ENCODE data around the gene MIAT. TPM values are rescaled to one million over a fixed set of nuclear protein-coding genes. Genes with fewer than 3 reads are reported as not detected.

MIAT gene
- total and polyA plus RNA-seq, 8 donors: under 0.01 to 29.8 (median 0.41) TPM

DNA sequence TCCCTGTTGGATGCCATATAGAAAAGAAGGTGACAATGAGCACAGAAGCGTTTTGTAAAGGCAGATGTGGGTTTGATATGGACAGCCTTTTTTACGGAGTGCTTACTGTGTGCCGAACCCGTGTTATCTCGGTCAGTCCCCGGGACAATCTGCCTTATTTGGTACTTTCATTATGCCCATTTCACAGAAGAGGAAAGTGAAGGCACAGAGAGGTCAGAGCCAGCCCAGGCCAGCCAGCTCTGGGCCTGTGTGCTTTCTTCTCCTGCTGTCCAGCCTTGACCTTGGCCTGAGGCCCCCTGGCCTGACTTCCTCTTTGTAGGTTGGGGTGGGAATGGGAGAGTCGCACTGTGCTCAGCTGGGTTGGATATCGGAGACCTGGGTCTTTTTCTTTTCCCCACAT lies 38.9 kb upstream of the MIAT start:
- DNase-seq: no peak
- Histone ChIP-seq H3K9me3 (no peaks in the 10 kb centered on the region), H3K36me3 (no peaks in the 10 kb centered on the region), H3K4me1 (peaks cover 0 to 5% (median 0%) of the 10 kb centered on the region in 4 donors), H3K27me3 (peaks cover 0 to 70% (median 0%) of the 10 kb centered on the region in 3 donors), H3K27ac (no peak overlapping the region), H3K4me3 (no peak overlapping the region)
- intact Hi-C loops (cut with DNase I; ENCODE audit: low total_unique reads): no loop called here
- 77 to 86% (median 82%) methylated on average over 8 of the region's 8 CpGs for whole genome bisulfite sequencing, 5 donors
- TF ChIP-seq, protein P1, sequence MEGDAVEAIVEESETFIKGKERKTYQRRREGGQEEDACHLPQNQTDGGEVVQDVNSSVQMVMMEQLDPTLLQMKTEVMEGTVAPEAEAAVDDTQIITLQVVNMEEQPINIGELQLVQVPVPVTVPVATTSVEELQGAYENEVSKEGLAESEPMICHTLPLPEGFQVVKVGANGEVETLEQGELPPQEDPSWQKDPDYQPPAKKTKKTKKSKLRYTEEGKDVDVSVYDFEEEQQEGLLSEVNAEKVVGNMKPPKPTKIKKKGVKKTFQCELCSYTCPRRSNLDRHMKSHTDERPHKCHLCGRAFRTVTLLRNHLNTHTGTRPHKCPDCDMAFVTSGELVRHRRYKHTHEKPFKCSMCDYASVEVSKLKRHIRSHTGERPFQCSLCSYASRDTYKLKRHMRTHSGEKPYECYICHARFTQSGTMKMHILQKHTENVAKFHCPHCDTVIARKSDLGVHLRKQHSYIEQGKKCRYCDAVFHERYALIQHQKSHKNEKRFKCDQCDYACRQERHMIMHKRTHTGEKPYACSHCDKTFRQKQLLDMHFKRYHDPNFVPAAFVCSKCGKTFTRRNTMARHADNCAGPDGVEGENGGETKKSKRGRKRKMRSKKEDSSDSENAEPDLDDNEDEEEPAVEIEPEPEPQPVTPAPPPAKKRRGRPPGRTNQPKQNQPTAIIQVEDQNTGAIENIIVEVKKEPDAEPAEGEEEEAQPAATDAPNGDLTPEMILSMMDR (IDR thresholded peaks at IDR 0.05): no peak
- TF ChIP-seq POLR2AphosphoS5 (IDR thresholded peaks at IDR 0.05) (no peak), POLR2A (IDR thresholded peaks at IDR 0.05) (no peak), EP300 (IDR thresholded peaks at IDR 0.05) (no peak)

DNA sequence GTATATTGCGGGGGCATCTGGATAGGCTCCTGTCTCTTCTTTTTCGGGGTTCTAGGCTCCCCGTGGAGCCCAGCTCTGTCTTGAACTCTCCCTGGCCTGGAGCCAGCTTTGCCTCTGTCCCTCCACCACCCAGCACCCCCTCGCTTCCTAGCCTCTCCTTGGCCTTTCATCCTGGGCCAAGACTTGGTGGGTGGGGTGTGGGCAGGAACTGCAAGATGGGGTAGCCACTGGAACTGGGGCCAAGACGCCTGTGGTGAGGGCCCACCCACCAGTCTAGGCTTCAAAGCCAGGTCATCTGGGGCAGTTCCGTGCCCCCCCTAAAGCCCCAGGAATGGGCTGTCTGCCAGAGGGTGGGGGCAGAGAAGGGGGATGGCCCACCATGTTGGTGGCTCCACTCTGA lies 37.9 kb upstream of the MIAT start:
- DNase-seq: no peak
- Histone ChIP-seq H3K9me3 (no peaks in the 10 kb centered on the region), H3K4me1 (peaks cover 0 to 5% (median 0%) of the 10 kb centered on the region in 4 donors), H3K4me3 (no peak overlapping the region), H3K36me3 (no peaks in the 10 kb centered on the region), H3K27ac (no peak overlapping the region), H3K27me3 (peaks cover 0 to 60% (median 0%) of the 10 kb centered on the region in 3 donors)
- TF ChIP-seq POLR2AphosphoS5 (IDR thresholded peaks at IDR 0.05): no peak
- 32 to 65% (median 54%) methylated on average over 3 to 6 of the region's 6 CpGs for WGBS, 5 donors
- intact Hi-C loops (cut with DNase I; ENCODE audit: low total_unique reads): no loop called here

DNA sequence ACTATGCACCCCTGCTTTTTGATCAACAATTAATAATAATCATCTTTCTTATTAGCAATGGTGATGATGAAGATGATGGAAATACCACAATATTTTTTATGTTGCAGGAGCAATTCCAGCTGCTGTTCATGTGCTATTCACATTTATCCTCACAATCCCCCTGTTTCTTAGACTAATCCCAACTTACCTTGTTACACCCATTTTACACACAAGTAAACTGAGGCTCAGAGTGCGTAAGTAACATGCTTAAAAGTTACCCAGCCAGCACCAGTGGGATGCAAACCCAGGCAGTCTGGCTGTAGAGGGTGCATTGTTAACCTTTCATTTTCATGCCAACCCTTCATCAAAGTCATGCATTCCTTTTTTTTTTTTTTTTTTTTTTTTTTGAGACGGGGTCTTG lies 37.2 kb upstream of the MIAT start:
- Histone ChIP-seq H3K4me3 (no peak overlapping the region), H3K4me1 (peaks cover 0 to 5% (median 0%) of the 10 kb centered on the region in 4 donors), H3K36me3 (no peaks in the 10 kb centered on the region), H3K27me3 (peaks cover 0 to 53% (median 0%) of the 10 kb centered on the region in 3 donors), H3K9me3 (no peaks in the 10 kb centered on the region), H3K27ac (no peak overlapping the region)
- WGBS, 5 donors: 75 to 94% (median 83%) methylated on average over 2 of the region's 2 CpGs
- no peak for TF ChIP-seq POLR2A (IDR thresholded peaks at IDR 0.05)
- TF ChIP-seq, protein P1 (IDR thresholded peaks at IDR 0.05): no peak
- TF ChIP-seq POLR2AphosphoS5 (IDR thresholded peaks at IDR 0.05): no peak
- no peak for TF ChIP-seq EP300 (IDR thresholded peaks at IDR 0.05)
- intact Hi-C loops (cut with DNase I; ENCODE audit: low total_unique reads): no loop called here
- no peak for DNase-seq

DNA sequence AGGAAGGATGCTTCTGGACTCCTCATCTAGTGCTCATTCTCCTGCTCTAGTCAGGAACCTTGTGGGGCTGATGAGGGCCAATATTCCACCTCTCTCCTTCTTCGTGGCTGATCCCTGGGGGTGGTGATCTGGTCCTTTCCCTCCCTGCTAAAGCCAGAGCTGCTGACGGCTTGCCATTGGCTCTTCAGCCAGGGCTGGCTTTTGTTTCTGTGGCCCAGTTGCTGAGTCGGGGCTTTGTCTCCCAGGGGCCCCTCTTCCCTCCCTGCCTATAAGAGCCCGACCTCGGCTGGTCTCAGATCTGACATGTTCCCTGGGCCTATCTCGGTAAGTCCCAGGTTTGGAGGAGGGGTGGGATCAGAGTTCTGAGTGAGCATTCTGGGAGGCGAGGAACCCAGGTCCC lies 35.7 kb upstream of the MIAT start, which contains the start of gene CRYBA4:
CRYBA4 (plus strand) TSS at position 301 of the 400 bp plus-strand sequence. CDS start 634 bp downstream, outside the sequence.
- Histone ChIP-seq H3K27ac (no peak within 1 kb of the TSS), H3K4me1 (peaks cover 0 to 5% (median 0%) of the 10 kb centered on the region in 4 donors), H3K36me3 (no peaks in the 10 kb centered on the region), H3K4me3 (no peak within 1 kb of the TSS), H3K27me3 (peaks cover 0 to 38% (median 0%) of the 10 kb centered on the region in 3 donors), H3K9me3 (no peaks in the 10 kb centered on the region)
- TF ChIP-seq POLR2A (IDR thresholded peaks at IDR 0.05): no peak
- TF ChIP-seq, protein P1 (IDR thresholded peaks at IDR 0.05): no peak
- TF ChIP-seq POLR2AphosphoS5 (IDR thresholded peaks at IDR 0.05): no peak
- no peak for TF ChIP-seq EP300 (IDR thresholded peaks at IDR 0.05)
- intact Hi-C loops (cut with DNase I; ENCODE audit: low total_unique reads): no loop called here
- no peak for DNase-seq
- 59 to 73% (median 61%) methylated on average over 7 of the region's 7 CpGs for WGBS, 5 donors

DNA sequence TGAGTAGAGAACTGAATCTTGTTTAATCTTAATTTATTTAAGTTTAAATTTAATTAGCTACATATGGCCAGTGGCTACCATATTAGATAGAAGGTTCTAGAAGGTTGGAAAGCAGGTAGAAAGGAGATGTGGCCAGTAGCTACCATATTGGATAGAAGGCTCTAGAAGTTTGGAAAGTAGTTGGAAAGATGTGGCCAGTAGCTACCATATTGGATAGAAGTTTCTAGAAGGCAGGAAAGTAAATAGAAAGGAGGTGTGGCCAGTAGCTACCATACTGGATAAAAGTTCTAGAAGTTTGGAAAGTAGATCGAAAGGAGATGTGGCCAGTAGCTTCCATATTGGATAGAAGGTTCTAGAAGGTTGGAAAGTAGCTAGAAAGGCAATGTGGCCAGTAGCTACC lies 33.4 kb upstream of the MIAT start:
- H3K4me1 ChIP-seq: no peaks in the 10 kb centered on the region
- H3K27ac ChIP-seq: no peak overlapping the region
- peaks cover 0 to 19% (median 0%) of the 10 kb centered on the region in 3 donors for H3K27me3 ChIP-seq
- no peak for TF ChIP-seq POLR2A (IDR thresholded peaks at IDR 0.05)
- TF ChIP-seq POLR2AphosphoS5 (IDR thresholded peaks at IDR 0.05): no peak
- TF ChIP-seq, protein P1 (IDR thresholded peaks at IDR 0.05): no peak
- TF ChIP-seq EP300 (IDR thresholded peaks at IDR 0.05): no peak
- intact Hi-C loops (cut with DNase I; ENCODE audit: low total_unique reads): no loop called here
- no peak for DNase-seq
- H3K4me3 ChIP-seq: no peak overlapping the region
- 84 to 96% (median 92%) methylated on average over 1 of the region's 1 CpG for WGBS, 5 donors
- H3K36me3 ChIP-seq: no peaks in the 10 kb centered on the region
- H3K9me3 ChIP-seq: no peaks in the 10 kb centered on the region
